HCT116 (cell line): ENCODE data around the gene RNF8. TPM values are rescaled to one million over a fixed set of nuclear protein-coding genes. Genes with fewer than 3 reads are reported as not detected.

Source experiments
- ATAC-seq: fragments of 200-7000 bp; cut with Tn5 transposase; 2 replicates; pipeline ENCODE4 v1.9.1; 2020; ENCODE audit warnings: mild to moderate bottlenecking, moderate library complexity
- BruUV-seq: library from RNA; stranded (reverse); fragments of 400-500 nt; replicated peaks from 2 replicates; lab custom pipeline; 2021; lab: Mats Ljungman, UMichigan
- CTCF ChIA-PET: fragments of 300-600 bp; sonication (Branson Sonifier 250); formaldehyde crosslinking; loops from one replicate; lab custom pipeline; 2021; ENCODE audit warnings: antibody characterized with exemption; lab: Charles Lee
- POLR2A ChIA-PET: fragments of 300-600, 350-600 bp; sonication (Branson Sonifier 250); formaldehyde crosslinking; loops from one replicate; lab custom pipeline; 2021; ENCODE audit warnings: antibody characterized with exemption; lab: Charles Lee
- RAD21 ChIA-PET, 2 experiments: fragments of 300-600 bp; sonication (Branson Sonifier 250); formaldehyde crosslinking; loops; one replicate each; lab custom pipeline; 2023; ENCODE audit warnings: low total read pairs in 2 of 2; ENCODE audit not compliant: uncharacterized antibody in 2 of 2, unreplicated experiment in 2 of 2, low non-redundant PET in 1 of 2; lab: Charles Lee
- DNase-seq: peaks from one replicate; pipeline ENCODE4 v3.0.0-alpha.2; 2010; ENCODE audit warnings: low read depth, low spot score
- H2AFZ ChIP-seq: fragments of 200-600 bp; shearing (Covaris generic), sonication (generic); 2 replicates; pipeline ENCODE4 v1.6.1; 2017; ENCODE audit warnings: low read depth, mixed run types, mixed read lengths, antibody characterized with exemption, low read length; ENCODE audit not compliant: poor library complexity, severe bottlenecking
- H3K27ac ChIP-seq: 2 replicates; pipeline ENCODE4 v1.5.1; 2012; ENCODE audit warnings: low read depth, low read length
- H3K27me3 ChIP-seq: fragments of 200-600 bp; sonication (generic); 2 replicates; pipeline ENCODE4 v1.6.1; 2016; ENCODE audit warnings: mixed run types, low read length, mixed read lengths; ENCODE audit not compliant: insufficient read depth
- H3K36me3 ChIP-seq, 2 experiments: fragments of 200-500 bp in 1 of 2; fragments of 200-600 bp in 1 of 2; sonication (Bioruptor generic) in 1 of 2; sonication (generic) in 1 of 2; 2 replicates each; pipeline versions ENCODE4 v1.5.1 to v1.6.1; 2014 to 2016; ENCODE audit warnings: low read length in 2 of 2, inconsistent platforms in 1 of 2, mixed read lengths in 1 of 2, mixed run types in 1 of 2; ENCODE audit not compliant: insufficient read depth in 2 of 2, control insufficient read depth in 1 of 2
- H3K4me1 ChIP-seq, 2 experiments: fragments of 200-600 bp in 1 of 2; sonication (generic) in 1 of 2; 2 replicates each; pipeline versions ENCODE4 v1.5.1 to v1.6.1; 2012 to 2017; ENCODE audit warnings: low read length in 2 of 2, inconsistent platforms in 1 of 2, mild to moderate bottlenecking in 1 of 2, mixed read lengths in 1 of 2, mixed run types in 1 of 2, moderate library complexity in 1 of 2; ENCODE audit not compliant: insufficient read depth in 2 of 2, control insufficient read depth in 1 of 2
- H3K4me2 ChIP-seq: fragments of 200-600 bp; sonication (generic); 2 replicates; pipeline ENCODE4 v1.6.1; 2017; ENCODE audit warnings: mixed run types, low read length, mixed read lengths
- H3K4me3 ChIP-seq, 2 experiments: fragments of 200-600 bp in 1 of 2; sonication (generic) in 1 of 2; replicated peaks in 1 of 2; 2 replicates each; pipeline ENCODE4 v1.5.1; 2011 to 2016; ENCODE audit warnings: low read length in 2 of 2, control low read depth in 1 of 2, low read depth in 1 of 2, mild to moderate bottlenecking in 1 of 2, mixed read lengths in 1 of 2, mixed run types in 1 of 2
- H3K79me2 ChIP-seq: fragments of 200-600 bp; sonication (generic); 2 replicates; pipeline ENCODE4 v1.6.1; 2017; ENCODE audit warnings: mild to moderate bottlenecking, mixed run types, low read length, moderate library complexity, mixed read lengths; ENCODE audit not compliant: insufficient read depth
- H3K9ac ChIP-seq: fragments of 200-600 bp; sonication (generic); 2 replicates; pipeline ENCODE4 v1.6.1; 2016; ENCODE audit warnings: low read length, mixed read lengths
- H3K9me2 ChIP-seq: fragments of 200-600 bp; sonication (generic), shearing (Covaris generic); 2 replicates; pipeline ENCODE4 v1.6.1; 2017; ENCODE audit warnings: mixed run types, mild to moderate bottlenecking, moderate library complexity; ENCODE audit not compliant: insufficient read depth
- H3K9me3 ChIP-seq, 2 experiments: fragments of 200-500 bp in 1 of 2; fragments of 200-600 bp in 1 of 2; sonication (Bioruptor generic) in 1 of 2; sonication (generic) in 1 of 2; 2 replicates each; pipeline ENCODE4 v1.6.1; 2014 to 2017; ENCODE audit warnings: low read length in 2 of 2, mixed read lengths in 2 of 2, inconsistent platforms in 1 of 2, low read depth in 1 of 2, mild to moderate bottlenecking in 1 of 2, mixed run types in 1 of 2, moderate library complexity in 1 of 2; ENCODE audit not compliant: control insufficient read depth in 1 of 2, insufficient read depth in 1 of 2
- H4K20me1 ChIP-seq: fragments of 200-600 bp; sonication (generic), shearing (Covaris generic); 2 replicates; pipeline ENCODE4 v1.6.1; 2017; ENCODE audit warnings: mixed run types, mild to moderate bottlenecking, moderate library complexity; ENCODE audit not compliant: insufficient read depth
- CEBPB ChIP-seq: IDR thresholded peaks from 2 replicates; pipeline ENCODE4 v1.6.1; 2012; ENCODE audit warnings: low read depth
- CTCF ChIP-seq, 3 experiments: fragments of 200-600 bp in 1 of 3; sonication (generic) in 1 of 3; IDR thresholded peaks in 2 of 3; conservative IDR thresholded peaks in 1 of 3; 2 replicates each; pipeline ENCODE4 v1.5.1; 2012 to 2017; ENCODE audit warnings: low read depth in 2 of 3, low read length in 2 of 3, antibody characterized with exemption in 1 of 3, borderline replicate concordance in 1 of 3, control low read depth in 1 of 3, mild to moderate bottlenecking in 1 of 3, mixed read lengths in 1 of 3, mixed run types in 1 of 3, moderate library complexity in 1 of 3; ENCODE audit not compliant: insufficient read depth in 1 of 3
- EGR1 ChIP-seq: IDR thresholded peaks from 2 replicates; pipeline ENCODE4 v1.6.1; 2012; ENCODE audit warnings: low read depth
- ELF1 ChIP-seq: IDR thresholded peaks from 2 replicates; pipeline ENCODE4 v1.6.1; 2012; ENCODE audit warnings: low read depth, borderline replicate concordance
- EZH2 ChIP-seq: fragments of 200-600 bp; sonication (generic); IDR thresholded peaks from 2 replicates; pipeline ENCODE4 v1.6.1; 2017; ENCODE audit warnings: antibody characterized with exemption, mixed run types
- EZH2phosphoT487 ChIP-seq: fragments of 200-600 bp; IDR thresholded peaks from 2 replicates; pipeline ENCODE4 v1.6.1; 2018; ENCODE audit warnings: antibody characterized with exemption, borderline replicate concordance
- FOSL1 ChIP-seq: IDR thresholded peaks from 2 replicates; pipeline ENCODE4 v1.6.1; 2012; ENCODE audit warnings: low read depth
- MAX ChIP-seq: IDR thresholded peaks from 2 replicates; pipeline ENCODE4 v1.6.1; 2012
- POLR2A ChIP-seq: IDR thresholded peaks from 2 replicates; pipeline ENCODE4 v1.7.0; 2011; ENCODE audit warnings: borderline replicate concordance; ENCODE audit not compliant: insufficient read depth, insufficient read length; ENCODE audit errors: extremely low read depth
- SP1 ChIP-seq: IDR thresholded peaks from 2 replicates; pipeline ENCODE4 v1.6.1; 2012; ENCODE audit warnings: low read depth
- intact Hi-C: fragments of 100-400 bp; cut with micrococcal nuclease; formaldehyde crosslinking; loops from 2 replicates; pipeline ENCODE4 v1.10.0; 2022
- total RNA-seq: library from RNA; stranded (reverse); gene quantifications from one replicate; pipeline ENCODE4 v1.2.1, GENCODE V29; 2021; ENCODE audit not compliant: unreplicated experiment

RNF8 gene
- total RNA-seq, 1 experiment from 2014 or later: 28.0 TPM

- H3K4me2 ChIP-seq: no peak overlapping the region
- H3K4me1 ChIP-seq: no peaks in the 10 kb centered on the region
- BruUV-seq: no TSS peak
- H3K9me3 ChIP-seq: no peaks in the 10 kb centered on the region
- ChIA-PET CTCF (interaction anchor here (1.6 kb wide), 1 partner anchor 12 kb away, joined by 7 read pairs; no protein-coding TSS in a partner anchor), POLR2A (interaction anchor here (0.9 kb wide), 1 partner anchor 17 kb away, joined by 3 read pairs; no protein-coding TSS in a partner anchor), RAD21 (no interaction called here)
- H2AFZ ChIP-seq: no peak overlapping the region
- intact Hi-C loops: no loop called here
- no peaks in the 10 kb centered on the region for H4K20me1 ChIP-seq
- H3K27ac ChIP-seq: no peak overlapping the region
- TF ChIP-seq EGR1: no peak
- TF ChIP-seq MAX: no peak
- no peak for TF ChIP-seq EZH2phosphoT487
- TF ChIP-seq CTCF (IDR thresholded peaks at IDR 0.05 in 2 of 3, conservative IDR thresholded peaks at IDR 0.05 in 1 of 3; ENCODE audit: borderline replicate concordance in 1 of 3, insufficient read depth in 1 of 3, low read depth in 2 of 3, low read length in 2 of 3): no peak
- TF ChIP-seq FOSL1: no peak
- no peak for TF ChIP-seq ELF1
- TF ChIP-seq CEBPB: no peak
- TF ChIP-seq POLR2A: no peak
- no peak for TF ChIP-seq EZH2
- no peak for TF ChIP-seq SP1
- no peak overlapping the region for H3K9ac ChIP-seq
- no peaks in the 10 kb centered on the region for H3K9me2 ChIP-seq
- H3K36me3 ChIP-seq: peaks cover 19 to 28% of the 10 kb centered on the region in 2 experiments; a peak in 3 of 4 replicates
- H3K27me3 ChIP-seq: no peaks in the 10 kb centered on the region
- ATAC-seq (no peak), DNase-seq (no peak)
- peaks cover 10% of the 10 kb centered on the region; the same call in 1 of the 2 replicates for H3K79me2 ChIP-seq
- no peak overlapping the region for H3K4me3 ChIP-seq
Observed at GRCh38 chr6:37371154-37372083, 17.6 kb downstream of the RNF8 start.
